RCC 7860 (cell line): ENCODE measurements around the gene RPS15.

Source experiments
- DNase-seq: peaks from one replicate; pipeline ENCODE4 v3.0.0-alpha.2; 2015; ENCODE audit warnings: low spot score
- FAIRE-seq: peaks from 2 replicates; lab custom pipeline; 2012; peaks lifted over from hg19 to GRCh38; lab: Jason Lieb, UNC

The RPS15 gene

GRCh38 chr19:1481893-1482360 lies 43.7 kb downstream of the RPS15 start:
- FAIRE-seq (no peak), DNase-seq (no peak)

DNA sequence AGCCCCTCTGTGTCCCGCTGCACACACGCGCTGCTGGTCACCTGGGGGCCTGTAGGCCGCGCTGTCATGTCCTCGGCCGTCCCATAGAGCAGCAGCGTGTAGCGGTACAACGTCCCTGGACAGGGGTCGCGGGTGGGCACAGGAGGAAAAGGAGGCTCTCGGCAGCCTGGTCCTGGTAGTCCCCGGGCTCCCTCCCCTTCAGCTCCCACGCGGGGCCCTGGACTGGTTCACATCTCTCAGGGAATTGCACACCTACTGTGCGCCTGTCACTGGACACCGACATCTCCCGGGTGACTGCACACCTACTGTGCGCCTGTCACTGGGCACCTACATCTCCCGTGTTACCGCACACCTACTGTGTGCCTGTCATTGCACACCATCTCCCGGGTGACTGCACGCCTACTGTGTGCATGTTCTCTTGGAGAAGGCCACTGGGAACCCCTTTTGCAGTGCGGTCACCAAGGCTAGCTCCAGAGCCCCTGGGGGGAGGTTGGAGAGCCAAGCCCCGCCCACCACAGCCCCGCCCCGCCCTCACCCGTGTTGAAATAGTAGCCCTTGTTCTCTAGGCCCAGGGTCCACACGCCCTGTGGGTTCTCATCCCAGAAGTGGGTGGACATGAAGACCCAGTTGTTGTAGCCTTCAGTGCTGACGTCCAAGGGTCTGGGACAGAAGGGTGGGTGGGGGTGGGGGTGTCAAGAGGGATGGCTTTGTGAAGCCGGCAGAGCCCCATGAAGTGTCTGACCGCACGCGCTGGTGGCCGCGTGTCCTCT lies 44.4 kb downstream of the RPS15 start:
- no peak for DNase-seq
- no peak for FAIRE-seq

GRCh38 chr19:1483131-1483978 lies 45.2 kb downstream of the RPS15 start:
- no peak for FAIRE-seq
- no peak for DNase-seq

GRCh38 chr19:1483979-1484428 lies 45.8 kb downstream of the RPS15 start:
- DNase-seq (no peak), FAIRE-seq (no peak)

- DNase-seq (no peak), FAIRE-seq (no peak)
Observed at GRCh38 chr19:1486720-1487575, 48.8 kb downstream of the RPS15 start.

GRCh38 chr19:1487576-1488281 lies 49.5 kb downstream of the RPS15 start:
- no peak for FAIRE-seq
- no peak for DNase-seq

- FAIRE-seq (no peak), DNase-seq (no peak)
Observed at GRCh38 chr19:1488282-1488601, 50.0 kb downstream of the RPS15 start.

DNA sequence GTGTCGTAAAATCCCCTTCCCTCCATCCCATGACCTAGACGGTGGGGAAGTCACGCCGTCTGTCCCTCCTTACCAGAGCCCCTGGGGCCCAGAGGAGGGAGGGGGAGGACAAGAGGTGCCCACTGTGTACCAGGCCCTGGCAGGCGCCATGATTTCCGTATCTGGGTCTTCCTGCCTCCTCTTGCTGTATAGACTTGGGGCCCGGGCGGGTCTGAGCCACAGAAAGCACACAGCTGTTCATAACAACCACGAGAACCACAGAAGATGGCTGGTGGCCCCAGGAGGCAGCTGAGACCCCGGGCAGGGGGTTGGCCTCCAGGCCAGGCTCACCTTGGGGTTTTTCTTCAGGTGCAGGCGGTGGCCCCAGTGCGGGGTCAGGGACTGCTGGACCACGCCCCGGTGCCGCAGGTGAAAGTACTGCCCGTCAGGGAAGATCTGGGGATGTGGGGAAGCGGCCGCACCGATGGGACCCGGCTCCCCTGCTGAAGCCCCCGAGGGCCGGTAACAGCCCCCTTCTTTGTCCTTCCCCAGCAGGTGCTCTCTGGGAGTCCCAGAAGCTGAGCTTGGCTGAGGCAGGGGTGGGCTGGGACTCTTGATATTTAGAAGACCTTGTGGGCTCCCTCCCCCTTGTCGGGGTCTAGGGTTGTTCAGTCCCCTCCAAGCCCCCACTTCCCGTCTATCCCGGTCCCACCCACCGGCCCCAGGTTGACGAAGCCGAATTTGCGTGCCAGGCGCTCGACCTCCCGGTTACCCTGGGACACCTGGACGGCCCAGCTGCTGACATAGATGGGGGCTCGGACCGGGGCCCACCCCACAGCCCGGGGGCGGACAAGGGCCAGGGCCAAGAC lies 51.5 kb downstream of the RPS15 start:
- no peak for FAIRE-seq
- no peak for DNase-seq
